HepG2 (cell line): Measurements from ENCODE around the gene IP6K3. TPM values are rescaled to one million over a fixed set of nuclear protein-coding genes. Genes with fewer than 3 reads are reported as not detected.

ENCODE experiments used
- ARNTL ChIP-seq: sonication (generic); formaldehyde crosslinking; IDR thresholded peaks from 2 replicates; pipeline ENCODE4 v1.4.0; 2020; ENCODE audit warnings: mild to moderate bottlenecking, missing genetic modification reagents
- CBX5 ChIP-seq: sonication (generic); formaldehyde crosslinking; IDR thresholded peaks from 2 replicates; pipeline ENCODE4 v1.4.0; 2020; ENCODE audit warnings: missing genetic modification reagents, borderline replicate concordance
- CENPT ChIP-seq: sonication (generic); formaldehyde crosslinking; IDR thresholded peaks from 2 replicates; pipeline ENCODE4 v1.8.0; 2022; ENCODE audit warnings: low read depth, mild to moderate bottlenecking, moderate library complexity, missing genetic modification reagents
- FOXJ3 ChIP-seq: sonication (generic); formaldehyde crosslinking; IDR thresholded peaks from 2 replicates; pipeline ENCODE4 v1.4.0; 2020; ENCODE audit warnings: missing genetic modification reagents, mild to moderate bottlenecking, borderline replicate concordance
- GATAD1 ChIP-seq: IDR thresholded peaks from 2 replicates; pipeline ENCODE4 v1.6.1; 2016; ENCODE audit warnings: missing genetic modification reagents, missing compliant biosample characterization
- LRRFIP1 ChIP-seq: sonication (generic); formaldehyde crosslinking; conservative IDR thresholded peaks from 2 replicates; pipeline ENCODE4 v1.4.0; 2020; ENCODE audit warnings: missing genetic modification reagents
- NFE2L1 ChIP-seq: sonication (generic); formaldehyde crosslinking; IDR thresholded peaks from 2 replicates; pipeline ENCODE4 v1.4.0; 2020; ENCODE audit warnings: missing genetic modification reagents, mild to moderate bottlenecking, borderline replicate concordance
- POLR2G ChIP-seq: fragments of 200-400 bp; formaldehyde crosslinking; IDR thresholded peaks from 2 replicates; pipeline ENCODE4 v1.6.1; 2018; ENCODE audit warnings: mild to moderate bottlenecking, low read depth, low read length, moderate library complexity
- SATB2 ChIP-seq: sonication (generic); formaldehyde crosslinking; IDR thresholded peaks from 2 replicates; pipeline ENCODE4 v1.5.0; 2020; ENCODE audit warnings: missing genetic modification reagents
- SNAPC4 ChIP-seq: sonication (generic); formaldehyde crosslinking; IDR thresholded peaks from 2 replicates; pipeline ENCODE4 v1.4.0; 2020; ENCODE audit warnings: mild to moderate bottlenecking, missing genetic modification reagents
- TMF1 ChIP-seq: sonication (generic); formaldehyde crosslinking; IDR thresholded peaks from 2 replicates; pipeline ENCODE4 v1.8.1; 2022; ENCODE audit warnings: low read depth, missing genetic modification reagents
- YEATS4 ChIP-seq: sonication (generic); formaldehyde crosslinking; IDR thresholded peaks from 2 replicates; pipeline ENCODE4 v1.4.0; 2020; ENCODE audit warnings: missing genetic modification reagents, borderline replicate concordance
- ZBTB20 ChIP-seq: sonication (generic); formaldehyde crosslinking; IDR thresholded peaks from 2 replicates; pipeline ENCODE4 v1.8.1; 2023; ENCODE audit warnings: missing genetic modification reagents, low read depth, mild to moderate bottlenecking, borderline replicate concordance
- ZKSCAN1 ChIP-seq: fragments of 150-350 bp; IDR thresholded peaks from 2 replicates; pipeline ENCODE4 v1.6.1; 2014; ENCODE audit warnings: low read length
- ZMAT3 ChIP-seq: sonication (generic); formaldehyde crosslinking; conservative IDR thresholded peaks from 2 replicates; pipeline ENCODE4 v1.7.0; 2021; ENCODE audit warnings: missing genetic modification reagents
- ZNF17 ChIP-seq: sonication (generic); formaldehyde crosslinking; IDR thresholded peaks from 2 replicates; pipeline ENCODE4 v1.5.0; 2020; ENCODE audit warnings: mild to moderate bottlenecking, missing genetic modification reagents
- ZNF253 ChIP-seq: sonication (generic); formaldehyde crosslinking; IDR thresholded peaks from 2 replicates; pipeline ENCODE4 v1.8.0; 2022; ENCODE audit warnings: mild to moderate bottlenecking, missing genetic modification reagents, borderline replicate concordance
- ZNF354B ChIP-seq: sonication (generic); formaldehyde crosslinking; IDR thresholded peaks from 2 replicates; pipeline ENCODE4 v1.8.0; 2022; ENCODE audit warnings: mild to moderate bottlenecking, missing genetic modification reagents
- ZNF567 ChIP-seq: sonication (generic); formaldehyde crosslinking; IDR thresholded peaks from 2 replicates; pipeline ENCODE4 v1.8.1; 2023; ENCODE audit warnings: mild to moderate bottlenecking, missing genetic modification reagents, borderline replicate concordance
- ZNF766 ChIP-seq: sonication (generic); formaldehyde crosslinking; IDR thresholded peaks from 2 replicates; pipeline ENCODE4 v1.5.0; 2020; ENCODE audit warnings: missing genetic modification reagents, borderline replicate concordance
- ZSCAN25 ChIP-seq: sonication (generic); formaldehyde crosslinking; IDR thresholded peaks from 2 replicates; pipeline ENCODE4 v1.8.0; 2022; ENCODE audit warnings: mild to moderate bottlenecking, missing genetic modification reagents
- polyA plus RNA-seq, 8 experiments: library from polyadenylated mRNA; depleted of rRNA in 3 of 8; stranded (reverse) in 7 of 8; unstranded in 1 of 8; fragments of >200 nt; fragmentation: Illumina TruSeq in 4 of 8; extraction: Trizol in 4 of 8; gene quantifications; 2 replicates each; pipeline versions ENCODE4 v1.2.1 to v1.2.3, GENCODE V29; 2011 to 2016; ENCODE audit warnings: low read depth in 4 of 8, missing spikeins in 1 of 8, mixed read lengths in 1 of 8; ENCODE audit not compliant: insufficient read depth in 1 of 8
- total RNA-seq, 5 experiments: library from RNA; depleted of rRNA; stranded (reverse); fragments of >200 nt; fragmentation: Illumina TruSeq; extraction: Trizol; gene quantifications; 2 replicates each; pipeline ENCODE4 v1.2.3, GENCODE V29; 2016; ENCODE audit warnings: low read depth in 1 of 5
- TF ChIP-seq, protein P1 (sequence below): sonication (generic); formaldehyde crosslinking; IDR thresholded peaks from 2 replicates; pipeline ENCODE4 v1.4.0; 2020; ENCODE audit warnings: missing genetic modification reagents; ENCODE audit errors: not compliant biosample characterization

Gene IP6K3
- total and polyA plus RNA-seq, 2 of the 13 experiments (the other 11 are each of a cell fraction or from before 2014, with no cell fraction given): 0.11 to 0.18 TPM

GRCh38 chr6:33761922-33762629 is 15.4 kb upstream of the IP6K3 start (continued):
- TF ChIP-seq LRRFIP1 (CRISPR knock-in tag): no peak
- TF ChIP-seq GATAD1 (CRISPR knock-in tag): peak; percentile 59; the same call in 1 of the 2 replicates
- peak; percentile 84; the same call in 1 of the 2 replicates for TF ChIP-seq FOXJ3 (CRISPR knock-in tag)
- peak; percentile 57; the same call in 1 of the 2 replicates for TF ChIP-seq YEATS4 (CRISPR knock-in tag)
- TF ChIP-seq TMF1 (CRISPR knock-in tag): no peak
- TF ChIP-seq ZNF253 (CRISPR knock-in tag): no peak
- TF ChIP-seq ZMAT3 (CRISPR knock-in tag): peak; percentile 90
- peak; percentile 92 for TF ChIP-seq ZSCAN25 (CRISPR knock-in tag)
- TF ChIP-seq, protein P1, sequence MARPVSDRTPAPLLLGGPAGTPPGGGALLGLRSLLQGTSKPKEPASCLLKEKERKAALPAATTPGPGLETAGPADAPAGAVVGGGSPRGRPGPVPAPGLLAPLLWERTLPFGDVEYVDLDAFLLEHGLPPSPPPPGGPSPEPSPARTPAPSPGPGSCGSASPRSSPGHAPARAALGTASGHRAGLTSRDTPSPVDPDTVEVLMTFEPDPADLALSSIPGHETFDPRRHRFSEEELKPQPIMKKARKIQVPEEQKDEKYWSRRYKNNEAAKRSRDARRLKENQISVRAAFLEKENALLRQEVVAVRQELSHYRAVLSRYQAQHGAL (CRISPR knock-in tag): peak; percentile 29
- TF ChIP-seq CENPT (CRISPR knock-in tag): no peak
- TF ChIP-seq POLR2G: no peak
- TF ChIP-seq CBX5 (CRISPR knock-in tag): peak; percentile 75; the same call in 1 of the 2 replicates
- no peak for TF ChIP-seq ZNF354B (CRISPR knock-in tag)
- TF ChIP-seq ZKSCAN1: peak; percentile 72
- TF ChIP-seq ZNF766 (CRISPR knock-in tag): no peak
- TF ChIP-seq SNAPC4: no peak
- no peak for TF ChIP-seq NFE2L1
- TF ChIP-seq ZNF17 (CRISPR knock-in tag): no peak
- peak; percentile 88; the same call in 1 of the 2 replicates for TF ChIP-seq ZBTB20 (CRISPR knock-in tag)
- no peak for TF ChIP-seq ARNTL (CRISPR knock-in tag)
- peak; percentile 93 for TF ChIP-seq ZNF567
- TF ChIP-seq SATB2 (CRISPR knock-in tag): no peak
